Stimulated activated CD4-positive, alpha-beta T cell treated with anti-CD3 and anti-CD28 coated beads, Interleukin-1b, Interleukin-23, amount 100 ng/mL, for 1 hour (primary cell): ENCODE measurements around the gene MEMO1.
"Not testable (repeated sequence)": the region's sequence is repeated elsewhere in the genome, so short reads cannot be mapped to it uniquely, and the experiment has no call there.

ENCODE experiments used
- DNase-seq, 2 donors: peaks; one replicate each; pipeline ENCODE4 v3.0.0-alpha.2; 2020; ENCODE audit warnings: low read depth in 2 of 2

The MEMO1 gene

GRCh38 chr2:31909661-31910060 is 101.1 kb downstream of the MEMO1 start:
- no peak for DNase-seq

GRCh38 chr2:31907491-31907890 is 103.3 kb downstream of the MEMO1 start:
- not testable (repeated sequence) for DNase-seq

- no peak for DNase-seq
Observed at GRCh38 chr2:31903109-31903780, 107.6 kb downstream of the MEMO1 start.

GRCh38 chr2:31901900-31902299 is 108.9 kb downstream of the MEMO1 start:
- DNase-seq, result no peak

- DNase-seq, result not testable (repeated sequence)
Observed at GRCh38 chr2:31900156-31900555, 110.7 kb downstream of the MEMO1 start.

GRCh38 chr2:31898346-31898745 is 112.5 kb downstream of the MEMO1 start:
- DNase-seq, result not testable (repeated sequence)

- not testable (repeated sequence) for DNase-seq
Observed at GRCh38 chr2:31897340-31897739, 113.5 kb downstream of the MEMO1 start.

- DNase-seq, result no peak
Observed at GRCh38 chr2:31896293-31896692, 114.5 kb downstream of the MEMO1 start.

- no peak for DNase-seq
Observed at GRCh38 chr2:31894656-31895055, 116.2 kb downstream of the MEMO1 start.

- DNase-seq, result no peak
Observed at GRCh38 chr2:31893094-31893493, 117.7 kb downstream of the MEMO1 start.

- DNase-seq, result no peak
Observed at GRCh38 chr2:31889044-31889443, 121.8 kb downstream of the MEMO1 start.

- DNase-seq, result no peak
Observed at GRCh38 chr2:31888550-31888949, 122.3 kb downstream of the MEMO1 start.

- DNase-seq, result no peak
Observed at GRCh38 chr2:31886700-31887099, 124.1 kb downstream of the MEMO1 start.

GRCh38 chr2:31877008-31877407 is 133.8 kb downstream of the MEMO1 start:
- DNase-seq, result no peak

GRCh38 chr2:31874071-31874470 is 136.7 kb downstream of the MEMO1 start:
- no peak for DNase-seq

GRCh38 chr2:31865215-31865614 is 145.6 kb downstream of the MEMO1 start:
- no peak for DNase-seq

GRCh38 chr2:31863867-31864266 is 146.9 kb downstream of the MEMO1 start:
- no peak for DNase-seq

- not testable (repeated sequence) for DNase-seq
Observed at GRCh38 chr2:31863015-31863656, 147.7 kb downstream of the MEMO1 start.

- DNase-seq, result no peak
Observed at GRCh38 chr2:31859959-31860358, 150.8 kb downstream of the MEMO1 start.

- DNase-seq, result no peak
Observed at GRCh38 chr2:31853521-31853920, 157.3 kb downstream of the MEMO1 start.

- DNase-seq, result not testable (repeated sequence)
Observed at GRCh38 chr2:31842150-31842549, 168.7 kb downstream of the MEMO1 start.

GRCh38 chr2:31835450-31835849 is 175.4 kb downstream of the MEMO1 start:
- no peak for DNase-seq

GRCh38 chr2:31832363-31832762 is 178.4 kb downstream of the MEMO1 start:
- DNase-seq, result no peak

GRCh38 chr2:31831585-31831984 is 179.2 kb downstream of the MEMO1 start:
- DNase-seq, result no peak
